OCI-LY3 (cell line): ENCODE data around the gene LRRN4CL.

ENCODE experiments used
- CTCF ChIP-seq: fragments of 200-600, 300-600 bp; sonication (generic); IDR thresholded peaks from 2 replicates; pipeline ENCODE4 v1.5.1; 2014; ENCODE audit warnings: antibody characterized with exemption, low read length, low read depth
- EZH2phosphoT487 ChIP-seq: fragments of 200-600 bp; shearing (Covaris generic); IDR thresholded peaks from 2 replicates; pipeline ENCODE4 v1.6.1; 2018; ENCODE audit warnings: antibody characterized with exemption, mixed run types, low read depth

- TF ChIP-seq EZH2phosphoT487 (no peak), CTCF (no peak)
Observed at GRCh38 chr11:62648185-62648966, 41.0 kb downstream of the LRRN4CL start.
